SK-N-SH (cell line): ENCODE measurements around the gene FKBP9. TPM values are rescaled to one million over a fixed set of nuclear protein-coding genes. Genes with fewer than 3 reads are reported as not detected.

Experiments
- CTCF ChIA-PET: fragments of 300-600, 350-600 bp; formaldehyde crosslinking; extraction: SDS; loops from one replicate; lab custom pipeline; 2021; lab: Yijun Ruan, JAX
- POLR2A ChIA-PET: fragments of 350-600 bp; sonication (Branson Sonifier 250); formaldehyde crosslinking; extraction: SDS; loops from one replicate; lab custom pipeline; 2020; ENCODE audit warnings: antibody characterized with exemption, inconsistent platforms; lab: Yijun Ruan, JAX
- DNase-seq: peaks from one replicate; pipeline ENCODE4 v3.0.0; 2012
- H2AFZ ChIP-seq: fragments of 200-600 bp; sonication (generic); 2 replicates; pipeline ENCODE4 v1.8.1; 2016; ENCODE audit warnings: antibody characterized with exemption, mild to moderate bottlenecking, low read depth
- H3F3A ChIP-seq: fragments of 200-600 bp; sonication (generic); replicated peaks from 2 replicates; pipeline ENCODE3; 2016; ENCODE audit warnings: antibody characterized with exemption, mild to moderate bottlenecking; ENCODE audit not compliant: insufficient read depth
- H3K27ac ChIP-seq, 2 experiments: fragments of 200-500 bp in 1 of 2; fragments of 200-600 bp in 1 of 2; sonication (Bioruptor generic) in 1 of 2; sonication (generic), shearing (Covaris generic) in 1 of 2; 2 replicates each; pipeline versions ENCODE4 v1.5.1 to v1.6.1; 2014 to 2016; ENCODE audit warnings: low read depth in 2 of 2, inconsistent platforms in 1 of 2, low read length in 1 of 2, mild to moderate bottlenecking in 1 of 2, mixed read lengths in 1 of 2
- H3K27me3 ChIP-seq: fragments of 200-600 bp; sonication (generic), shearing (Covaris generic); 2 replicates; pipeline ENCODE4 v1.6.1; 2016; ENCODE audit warnings: mixed run types; ENCODE audit not compliant: insufficient read depth
- H3K36me3 ChIP-seq, 2 experiments: fragments of 200-500 bp in 1 of 2; fragments of 200-600 bp in 1 of 2; sonication (Bioruptor generic) in 1 of 2; sonication (generic) in 1 of 2; replicated peaks in 1 of 2; 2 replicates each; pipeline versions ENCODE3 to v1.5.1; 2014 to 2016; ENCODE audit warnings: low read length in 1 of 2, mild to moderate bottlenecking in 1 of 2; ENCODE audit not compliant: insufficient read depth in 2 of 2, control insufficient read depth in 1 of 2
- H3K4me1 ChIP-seq, 2 experiments: fragments of 200-500 bp in 1 of 2; fragments of 200-600 bp in 1 of 2; sonication (Bioruptor generic) in 1 of 2; sonication (generic), shearing (Covaris generic) in 1 of 2; 2 replicates each; pipeline versions ENCODE4 v1.5.1 to v1.6.1; 2014 to 2016; ENCODE audit warnings: low read depth in 1 of 2, low read length in 1 of 2, mixed run types in 1 of 2; ENCODE audit not compliant: insufficient read depth in 2 of 2, control insufficient read depth in 1 of 2
- H3K4me2 ChIP-seq: fragments of 200-600 bp; sonication (generic), shearing (Covaris generic); 2 replicates; pipeline ENCODE4 v1.6.1; 2017; ENCODE audit warnings: mixed run types
- H3K4me3 ChIP-seq, 2 experiments: fragments of 200-500 bp in 1 of 2; fragments of 200-600 bp in 1 of 2; sonication (Bioruptor generic) in 1 of 2; sonication (generic), shearing (Covaris generic) in 1 of 2; 2 replicates each; pipeline versions ENCODE4 v1.5.1 to v1.8.1; 2014 to 2016; ENCODE audit warnings: low read depth in 2 of 2, inconsistent platforms in 1 of 2, low read length in 1 of 2, mild to moderate bottlenecking in 1 of 2, mixed read lengths in 1 of 2, moderate library complexity in 1 of 2
- H3K79me2 ChIP-seq: fragments of 200-600 bp; sonication (generic); 2 replicates; pipeline ENCODE4 v1.8.1; 2017; ENCODE audit warnings: mild to moderate bottlenecking; ENCODE audit not compliant: insufficient read depth
- H3K9ac ChIP-seq: fragments of 200-600 bp; sonication (generic); 2 replicates; pipeline ENCODE4 v1.6.1; 2017; ENCODE audit warnings: mixed run types
- H3K9me2 ChIP-seq: fragments of 200-600 bp; sonication (generic); 2 replicates; pipeline ENCODE4 v1.6.1; 2017; ENCODE audit warnings: mixed run types
- H3K9me3 ChIP-seq: fragments of 200-600 bp; sonication (generic); 2 replicates; pipeline ENCODE4 v1.6.1; 2017; ENCODE audit warnings: mixed run types, mild to moderate bottlenecking, moderate library complexity
- H4K20me1 ChIP-seq: fragments of 200-600 bp; sonication (generic); 2 replicates; pipeline ENCODE4 v1.6.1; 2017; ENCODE audit warnings: mild to moderate bottlenecking, mixed run types; ENCODE audit not compliant: insufficient read depth
- ELF1 ChIP-seq: IDR thresholded peaks from 2 replicates; pipeline ENCODE4 v1.4.0; 2012
- EZH2phosphoT487 ChIP-seq: fragments of 200-600 bp; sonication (generic); IDR thresholded peaks from 2 replicates; pipeline ENCODE4 v1.6.1; 2017; ENCODE audit warnings: low read depth, mixed run types, mild to moderate bottlenecking, antibody characterized with exemption, moderate library complexity, borderline replicate concordance
- FOSL2 ChIP-seq: IDR thresholded peaks from 2 replicates; pipeline ENCODE4 v1.4.0; 2012; ENCODE audit warnings: low read depth, mild to moderate bottlenecking, moderate library complexity, borderline replicate concordance
- FOXJ3 ChIP-seq: sonication (generic); formaldehyde crosslinking; IDR thresholded peaks from 2 replicates; pipeline ENCODE4 v1.5.1; 2020; ENCODE audit warnings: mild to moderate bottlenecking, missing genetic modification reagents
- FOXM1 ChIP-seq: IDR thresholded peaks from 2 replicates; pipeline ENCODE4 v1.4.0; 2012; ENCODE audit warnings: low read depth, mild to moderate bottlenecking
- GABPA ChIP-seq: IDR thresholded peaks from 2 replicates; pipeline ENCODE4 v1.4.0; 2012; ENCODE audit warnings: low read depth, mild to moderate bottlenecking
- IRF3 ChIP-seq: fragments of 150-350 bp; IDR thresholded peaks from 2 replicates; pipeline ENCODE4 v1.6.1; 2016; ENCODE audit warnings: mild to moderate bottlenecking, low read depth, low read length
- JUND ChIP-seq: IDR thresholded peaks from 2 replicates; pipeline ENCODE4 v1.4.0; 2012
- MAX ChIP-seq: IDR thresholded peaks from 2 replicates; pipeline ENCODE4 v1.4.0; 2012; ENCODE audit warnings: low read depth
- MEF2A ChIP-seq: IDR thresholded peaks from 2 replicates; pipeline ENCODE4 v1.4.0; 2012; ENCODE audit warnings: low read depth, borderline replicate concordance
- MXI1 ChIP-seq: IDR thresholded peaks from 2 replicates; pipeline ENCODE4 v1.6.1; 2012; ENCODE audit warnings: mild to moderate bottlenecking, low read depth, low read length, improper control_type of control experiment
- PBX3 ChIP-seq: IDR thresholded peaks from 2 replicates; pipeline ENCODE4; 2012
- POLR2AphosphoS5 ChIP-seq: IDR thresholded peaks from 2 replicates; pipeline ENCODE4 v1.6.1; 2012; ENCODE audit warnings: low read depth, low read length
- RCOR1 ChIP-seq: fragments of 150-350 bp; IDR thresholded peaks from 2 replicates; pipeline ENCODE4 v1.6.1; 2017; ENCODE audit warnings: antibody characterized with exemption, low read length
- RFX5 ChIP-seq: IDR thresholded peaks from 2 replicates; pipeline ENCODE4 v1.6.1; 2012; ENCODE audit warnings: mild to moderate bottlenecking, improper control_type of control experiment, low read length
- RXRA ChIP-seq: IDR thresholded peaks from 2 replicates; pipeline ENCODE4 v1.4.0; 2012; ENCODE audit warnings: low read depth, mild to moderate bottlenecking, borderline replicate concordance
- SIN3A ChIP-seq: IDR thresholded peaks from 2 replicates; pipeline ENCODE4 v1.6.1; 2012; ENCODE audit warnings: low read depth, mild to moderate bottlenecking, low read length, moderate library complexity, borderline replicate concordance
- TAF1 ChIP-seq: IDR thresholded peaks from 2 replicates; pipeline ENCODE4 v1.6.1; 2012; ENCODE audit warnings: low read depth, mild to moderate bottlenecking, low read length, moderate library complexity, borderline replicate concordance
- TCF12 ChIP-seq: IDR thresholded peaks from 2 replicates; pipeline ENCODE4 v1.4.0; 2012
- USF2 ChIP-seq: fragments of 150-350 bp; IDR thresholded peaks from 2 replicates; pipeline ENCODE4 v1.6.1; 2017; ENCODE audit warnings: antibody characterized with exemption, low read length, low read depth, borderline replicate concordance
- YY1 ChIP-seq: IDR thresholded peaks from 2 replicates; pipeline ENCODE4 v1.4.0; 2012; ENCODE audit warnings: low read depth, mild to moderate bottlenecking
- ZBTB33 ChIP-seq: IDR thresholded peaks from 2 replicates; pipeline ENCODE4 v1.4.0; 2012; ENCODE audit warnings: low read depth, borderline replicate concordance
- WGBS: methylation state at CpG from one replicate; pipeline ENCODE4 v1.1.6; 2017; ENCODE audit warnings: low lambda C conversion rate; 5-methylcytosine and 5-hydroxymethylcytosine counted together
- polyA plus RNA-seq, 3 experiments: library from polyadenylated mRNA; depleted of rRNA; stranded (reverse); fragments of >200 nt; gene quantifications; 2 replicates each; pipeline ENCODE4 v1.2.3, GENCODE V29; 2012

The FKBP9 gene
- polyA plus RNA-seq, 1 of the 3 experiments (the other 2 are of a cell fraction), result 211 TPM

- Histone ChIP-seq H2AFZ (no peak overlapping the region), H3K4me3 (no peak overlapping the region)
- TF ChIP-seq RFX5 (no peak), MEF2A (no peak), GABPA (no peak), POLR2AphosphoS5 (no peak), FOXM1 (no peak), MXI1 (no peak), PBX3 (no peak), TAF1 (no peak), YY1 (no peak), FOSL2 (no peak)
- TF ChIP-seq, all 33 proteins: peak for 0
- Histone ChIP-seq H4K20me1 (peaks cover 3% of the 10 kb centered on the region; the same call in 1 of the 2 replicates), H3K9me3 (no peaks in the 10 kb centered on the region), H3F3A (peaks cover 12% of the 10 kb centered on the region), H3K4me2 (no peak overlapping the region), H3K4me1 (peaks cover 17 to 26% of the 10 kb centered on the region in 2 experiments; a peak in 3 of 4 replicates), H3K9ac (no peak overlapping the region), H3K9me2 (no peaks in the 10 kb centered on the region), H3K27me3 (no peaks in the 10 kb centered on the region), H3K36me3 (no peaks in the 10 kb centered on the region), H3K27ac (no peak overlapping the region), H3K79me2 (peaks cover 99% of the 10 kb centered on the region)
- DNase-seq, result no peak
- ChIA-PET POLR2A (no interaction called here), CTCF (interaction anchor here (0.7 to 1.1 kb wide), 5 partner anchors 65 to 243 kb away, joined by 3 to 4 read pairs (median 3); no protein-coding TSS in a partner anchor)
- 95% methylated on average over 6 of the region's 6 CpGs for WGBS
Observed at GRCh38 chr7:33043501-33044400, 86.5 kb downstream of the FKBP9 start.

- no peaks in the 10 kb centered on the region for H3K9me2 ChIP-seq
- H3F3A ChIP-seq, result peaks cover 12% of the 10 kb centered on the region
- no peak overlapping the region for H3K9ac ChIP-seq
- 91% methylated on average over 3 of the region's 3 CpGs for WGBS
- ChIA-PET CTCF (interaction anchor here (0.7 to 1.1 kb wide), 4 partner anchors 64 to 240 kb away, joined by 3 to 4 read pairs (median 3); no protein-coding TSS in a partner anchor), POLR2A (no interaction called here)
- H3K9me3 ChIP-seq, result no peaks in the 10 kb centered on the region
- H3K4me3 ChIP-seq, result no peak overlapping the region
- peaks cover 3% of the 10 kb centered on the region; the same call in 1 of the 2 replicates for H4K20me1 ChIP-seq
- peaks cover 99% of the 10 kb centered on the region for H3K79me2 ChIP-seq
- peaks cover 16 to 26% of the 10 kb centered on the region in 2 experiments; a peak in 3 of 4 replicates for H3K4me1 ChIP-seq
- H2AFZ ChIP-seq, result no peak overlapping the region
- no peaks in the 10 kb centered on the region for H3K36me3 ChIP-seq
- no peak for DNase-seq
- H3K27me3 ChIP-seq, result no peaks in the 10 kb centered on the region
- no peak overlapping the region for H3K4me2 ChIP-seq
- no peak overlapping the region for H3K27ac ChIP-seq
- TF ChIP-seq RFX5 (no peak), ELF1 (no peak), RCOR1 (no peak), FOXJ3 (no peak), FOXM1 (no peak), ZBTB33 (no peak), RXRA (no peak), EZH2phosphoT487 (no peak), USF2 (no peak), IRF3 (no peak), TCF12 (no peak), JUND (no peak), SIN3A (no peak), MAX (no peak)
Observed at GRCh38 chr7:33044401-33044718, 87.1 kb downstream of the FKBP9 start.
